HG03439 (cell line): ENCODE data around the gene CSNK1E.

Source experiments
- ATAC-seq: cut with Tn5 transposase; IDR thresholded peaks from one replicate; pipeline ENCODE4 v1.9.1; 2021; ENCODE audit warnings: mild to moderate bottlenecking, moderate library complexity; ENCODE audit not compliant: unreplicated experiment

The CSNK1E gene

DNA sequence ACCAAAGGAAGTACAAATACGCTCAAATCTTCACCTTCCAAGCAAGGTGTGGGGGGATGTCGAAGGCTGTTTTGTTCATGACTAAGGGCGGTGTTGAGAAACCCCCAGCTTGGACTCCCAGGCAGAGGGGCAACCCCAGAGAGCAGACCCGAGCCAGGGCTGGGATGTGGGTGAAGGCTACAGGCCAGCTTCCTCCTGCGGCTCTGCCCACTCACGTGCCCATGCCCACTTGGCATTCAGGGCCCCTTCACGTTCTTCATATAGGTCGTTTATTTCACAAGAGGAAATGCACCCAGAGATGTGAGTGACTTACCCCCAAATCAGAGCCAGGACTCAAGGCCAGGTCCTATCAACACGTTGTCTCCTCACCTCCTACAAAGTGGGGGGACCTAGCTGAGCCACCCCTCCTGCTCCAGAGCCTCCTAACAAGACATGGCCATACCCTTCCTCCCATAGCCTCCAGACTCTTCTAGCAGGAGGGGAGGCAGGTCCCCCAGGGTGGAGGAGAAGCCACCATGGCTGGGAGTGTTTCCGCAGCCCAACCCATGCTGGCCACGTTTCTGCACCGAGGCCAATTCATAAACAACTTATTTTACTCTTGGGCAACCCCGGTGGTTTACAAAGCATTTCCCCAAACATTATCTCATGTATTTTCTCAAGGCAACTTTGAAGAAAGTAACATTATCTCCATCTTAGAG, 66.4 kb downstream of the CSNK1E start:
- no peak for ATAC-seq

- no peak for ATAC-seq
Measured at GRCh38 chr22:38249803-38250642, 67.2 kb downstream of the CSNK1E start.

DNA sequence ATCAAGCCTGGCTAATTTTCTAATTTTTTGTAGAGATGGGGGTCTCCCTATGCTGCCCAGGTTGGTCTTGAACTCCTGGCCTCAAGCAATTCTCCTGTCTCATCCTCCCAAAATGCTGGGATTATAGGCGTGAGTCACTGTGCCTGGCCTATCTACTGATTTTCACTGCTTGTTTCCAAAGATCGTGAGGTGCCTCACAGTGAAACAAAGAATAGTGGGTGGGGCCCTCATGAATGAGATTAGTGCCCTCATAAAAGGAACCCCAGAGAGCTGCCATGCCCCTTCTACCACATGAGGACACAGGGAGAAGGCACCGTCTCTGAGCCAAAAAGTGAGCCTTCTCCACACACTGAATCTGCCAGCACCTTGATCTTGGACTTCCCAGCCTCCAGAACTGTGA, 67.9 kb downstream of the CSNK1E start:
- ATAC-seq = no peak

GRCh38 chr22:38248280-38248679, 69.0 kb downstream of the CSNK1E start:
- ATAC-seq = no peak

DNA sequence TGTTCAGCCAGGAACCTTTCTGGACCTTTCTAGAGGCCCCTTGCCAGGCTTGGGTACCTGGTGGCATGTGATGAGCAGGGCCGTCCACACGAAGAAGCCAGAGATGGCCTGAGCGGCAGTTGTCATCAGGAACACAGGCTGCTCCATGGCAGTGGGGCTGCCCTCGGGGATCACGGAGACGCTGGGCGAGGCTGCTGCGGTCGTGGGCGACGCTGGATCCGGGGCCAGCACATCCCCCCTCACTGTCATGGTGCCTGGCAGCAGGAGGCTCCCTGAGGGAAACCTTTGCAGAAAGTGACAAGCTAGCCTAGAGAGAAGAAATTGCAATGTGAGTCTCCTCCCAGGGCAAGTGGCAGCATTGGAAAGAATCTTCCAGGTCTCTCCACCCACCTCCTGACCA, 69.5 kb downstream of the CSNK1E start:
- ATAC-seq = no peak

GRCh38 chr22:38246692-38247091, 70.5 kb downstream of the CSNK1E start:
- no peak for ATAC-seq

DNA sequence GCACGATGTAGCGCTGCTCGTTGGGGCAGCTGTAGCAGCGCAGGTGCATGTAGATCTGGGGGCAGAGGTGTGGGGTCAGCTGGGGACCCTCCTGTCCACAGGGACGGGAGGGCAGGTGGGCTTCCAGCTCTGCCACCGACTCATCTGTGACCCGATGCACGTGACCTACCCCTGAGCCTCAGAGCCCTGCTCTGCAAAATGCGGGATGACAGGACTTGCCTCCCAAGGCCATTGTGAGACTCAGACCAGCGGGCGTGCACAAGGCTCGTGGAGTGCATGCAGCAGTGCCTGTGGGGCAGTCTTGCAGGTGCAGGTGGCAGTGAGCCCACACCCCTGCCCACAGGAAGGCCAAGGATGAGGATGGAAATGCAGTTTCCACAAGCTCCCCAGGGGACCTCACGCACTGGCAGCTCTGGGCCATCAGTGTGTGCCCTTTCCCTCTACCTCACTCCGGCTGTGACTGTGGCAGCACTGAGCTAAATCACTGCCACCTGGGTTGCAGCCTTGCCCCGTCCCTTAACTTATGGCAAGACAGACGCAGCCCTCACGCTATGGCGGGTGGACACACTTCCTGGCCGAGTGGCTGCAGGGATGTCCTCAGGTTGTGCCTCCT, 71.1 kb downstream of the CSNK1E start:
- ATAC-seq = no peak

- no peak for ATAC-seq
Measured at GRCh38 chr22:38244106-38244505, 73.1 kb downstream of the CSNK1E start.

DNA sequence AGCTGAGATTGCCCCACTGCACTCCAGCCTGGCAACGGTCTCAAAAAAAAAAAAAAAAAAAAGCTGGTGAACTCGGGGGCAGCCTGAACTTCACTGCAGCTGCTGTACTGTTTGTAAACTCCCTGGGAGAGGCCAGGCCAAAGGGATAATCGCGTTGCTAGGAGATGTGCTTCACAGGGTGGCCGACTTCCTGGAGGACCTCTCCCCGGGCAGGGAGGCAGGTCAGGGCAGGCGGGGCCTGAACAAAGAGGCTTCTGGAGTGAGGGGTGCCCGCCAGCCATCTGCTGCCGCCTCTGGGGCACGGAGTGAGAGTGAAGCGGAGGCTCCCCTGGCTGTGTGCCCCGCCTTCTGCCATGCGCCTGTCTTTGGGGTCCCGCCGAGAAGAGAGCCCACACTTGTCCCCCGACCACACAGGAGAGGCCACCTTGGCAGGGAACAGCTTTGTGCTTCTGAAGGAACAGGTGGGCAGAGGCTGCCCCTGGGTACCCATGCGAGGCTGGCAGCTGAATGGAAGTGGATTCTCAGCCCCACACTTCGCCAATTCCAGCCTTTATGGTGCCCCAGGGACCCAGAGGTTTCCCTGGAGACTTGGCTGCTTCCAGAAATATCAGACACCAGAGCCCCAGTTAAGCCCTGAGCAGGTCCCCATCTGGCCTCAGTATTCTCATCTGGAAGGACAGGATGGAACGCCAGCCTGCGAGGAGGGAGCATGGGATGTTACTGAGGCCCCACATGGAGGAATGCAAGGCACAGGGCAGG, 74.0 kb downstream of the CSNK1E start:
- no peak for ATAC-seq

- ATAC-seq = no peak
Measured at GRCh38 chr22:38240734-38241252, 76.4 kb downstream of the CSNK1E start.
